ENCODE data around the gene RIMBP3B. TPM values are rescaled to one million over a fixed set of nuclear protein-coding genes. Genes with fewer than 3 reads are reported as not detected.
"Not testable (repeated sequence)": the region's sequence is repeated elsewhere in the genome, so short reads cannot be mapped to it uniquely, and the experiment has no call there.

Gene RIMBP3B
- 0.16 and 0.24 TPM in 2 replicates for total RNA-seq (2014; rRNA removed; shearing (Covaris generic))
- 0.04 and 0.08 TPM in 2 replicates for polyA plus RNA-seq (2015; cell fraction: cytosol; rRNA removed)
- polyA plus RNA-seq (2015; cell fraction: nucleus; rRNA removed), result not detected in 2 replicates

GRCh38 chr22:21383701-21384467 lies at the start of gene RIMBP3B:
RIMBP3B (plus strand) TSS chr22:21383751; CDS start chr22:21383859, 108 bp downstream.
- in situ Hi-C loops (cut with HindIII; ENCODE audit: low pct_unique_long_range_greater_than_20kb, low sequenced_read_pairs); DNase-seq (ENCODE audit: low read depth, low spot score): not testable (repeated sequence)

GRCh38 chr22:21357527-21357926 lies 26.0 kb upstream of the RIMBP3B start:
- in situ Hi-C loops (cut with HindIII; ENCODE audit: low pct_unique_long_range_greater_than_20kb, low sequenced_read_pairs); DNase-seq (ENCODE audit: low read depth, low spot score): not testable (repeated sequence)

DNA sequence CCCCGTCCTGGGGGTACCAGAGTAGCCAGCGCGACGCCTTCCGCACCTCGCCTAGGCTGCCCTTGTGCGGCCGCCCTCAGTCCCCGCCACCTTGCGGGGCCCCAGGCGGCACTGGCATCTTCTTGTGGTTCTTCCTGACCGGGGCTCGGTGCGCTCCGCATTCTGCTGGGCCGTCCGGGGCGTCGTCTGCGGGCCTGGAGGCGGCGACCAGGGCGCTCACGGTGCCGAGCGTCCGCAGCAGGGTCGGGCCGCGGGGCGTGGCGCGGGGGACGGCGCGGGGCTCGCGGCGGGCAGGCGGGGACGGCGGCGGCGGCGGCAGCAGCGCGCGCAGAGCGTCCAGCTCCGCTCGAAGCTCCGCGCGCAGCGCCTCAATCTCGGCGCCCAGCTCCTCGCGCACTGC lies 23.0 kb upstream of the RIMBP3B start:
- in situ Hi-C loops (cut with HindIII; ENCODE audit: low pct_unique_long_range_greater_than_20kb, low sequenced_read_pairs); DNase-seq (ENCODE audit: low read depth, low spot score): not testable (repeated sequence)

GRCh38 chr22:21362473-21362872 lies 21.1 kb upstream of the RIMBP3B start:
- DNase-seq (ENCODE audit: low read depth, low spot score); in situ Hi-C loops (cut with HindIII; ENCODE audit: low pct_unique_long_range_greater_than_20kb, low sequenced_read_pairs): not testable (repeated sequence)

DNA sequence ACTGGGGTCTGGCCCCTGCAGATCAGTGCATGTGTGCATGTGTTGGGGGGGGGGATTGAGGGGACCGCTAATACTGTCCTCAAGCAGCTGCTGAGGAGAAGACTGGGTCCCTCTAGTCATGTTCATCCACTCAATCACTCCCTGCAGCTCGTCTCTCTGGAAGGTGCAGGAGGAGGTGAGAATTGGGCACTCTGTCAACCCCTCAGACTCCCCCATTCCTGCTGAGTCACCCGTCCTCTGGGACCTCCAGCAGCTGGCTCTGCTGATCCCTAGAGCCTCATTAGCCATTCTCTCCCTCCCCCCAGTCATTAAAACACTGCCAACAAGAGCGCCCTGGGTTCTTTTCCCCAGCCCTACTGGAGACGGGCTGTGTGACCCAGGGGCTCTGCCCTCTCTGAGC lies 20.5 kb upstream of the RIMBP3B start:
- DNase-seq (ENCODE audit: low read depth, low spot score), result not testable (repeated sequence)

GRCh38 chr22:21363803-21364202 lies 19.7 kb upstream of the RIMBP3B start:
- DNase-seq (ENCODE audit: low read depth, low spot score); in situ Hi-C loops (cut with HindIII; ENCODE audit: low pct_unique_long_range_greater_than_20kb, low sequenced_read_pairs): not testable (repeated sequence)

More for the DNA sequence above, 20.5 kb upstream of the RIMBP3B start:
- in situ Hi-C loops (cut with HindIII; ENCODE audit: low pct_unique_long_range_greater_than_20kb, low sequenced_read_pairs), result not testable (repeated sequence)

DNA sequence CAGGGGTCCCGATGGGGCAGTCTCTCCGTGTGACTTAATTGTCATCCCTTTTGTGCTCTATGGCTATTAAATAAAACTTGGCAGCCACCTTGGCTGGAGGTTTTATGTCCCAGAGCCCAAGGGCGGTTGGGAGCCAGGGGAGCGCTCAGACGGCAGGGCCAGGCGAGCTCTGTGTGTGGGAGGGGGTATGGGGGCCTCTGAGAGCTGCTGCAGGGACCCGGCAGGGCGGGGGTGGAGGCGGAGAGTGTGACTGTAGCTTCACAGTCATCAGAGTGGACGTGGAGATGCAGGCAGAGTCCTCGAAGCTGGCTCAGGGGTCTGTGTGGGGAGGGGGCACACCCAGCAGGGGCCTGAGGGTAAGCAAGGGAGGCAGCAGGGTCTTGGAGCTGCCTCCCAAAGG lies 19.2 kb upstream of the RIMBP3B start:
- DNase-seq (ENCODE audit: low read depth, low spot score); in situ Hi-C loops (cut with HindIII; ENCODE audit: low pct_unique_long_range_greater_than_20kb, low sequenced_read_pairs): not testable (repeated sequence)

- in situ Hi-C loops (cut with HindIII; ENCODE audit: low pct_unique_long_range_greater_than_20kb, low sequenced_read_pairs); DNase-seq (ENCODE audit: low read depth, low spot score): not testable (repeated sequence)
Measured at GRCh38 chr22:21365337-21365736, 18.2 kb upstream of the RIMBP3B start.

DNA sequence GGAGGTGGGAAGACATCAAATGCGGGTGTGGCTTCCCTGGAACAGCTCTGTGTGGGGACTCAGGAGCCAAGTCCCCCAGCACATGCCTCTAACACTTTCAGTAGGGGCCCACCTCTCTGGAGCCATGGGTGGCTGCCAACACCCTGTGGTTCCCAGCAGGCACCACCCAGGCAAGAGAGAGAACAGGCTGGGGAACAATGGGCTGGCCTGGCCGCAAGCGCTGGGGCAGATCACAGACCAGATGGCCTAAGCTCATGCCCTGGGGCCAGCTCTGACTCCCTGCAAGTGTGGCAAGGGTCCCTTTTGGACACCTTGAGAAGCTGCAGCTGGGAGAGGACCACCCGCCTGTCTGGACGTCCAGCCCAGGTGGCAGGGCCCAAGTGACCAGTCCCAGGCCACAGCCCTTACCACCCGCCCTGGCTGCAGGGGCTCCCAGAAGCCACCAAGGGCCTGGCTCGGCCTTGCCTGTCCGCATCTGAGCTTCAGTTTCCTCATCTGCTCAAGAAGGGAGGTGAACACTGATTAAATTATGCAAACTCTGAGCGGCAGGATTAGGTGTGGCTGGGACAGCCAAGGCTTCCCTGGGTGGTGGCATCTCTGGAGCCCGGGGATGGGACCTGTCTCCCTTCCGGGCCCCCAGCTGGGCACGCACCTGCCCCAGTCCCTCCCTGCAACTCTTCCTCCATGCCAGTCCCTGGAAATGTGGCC lies 14.8 kb upstream of the RIMBP3B start:
- in situ Hi-C loops (cut with HindIII; ENCODE audit: low pct_unique_long_range_greater_than_20kb, low sequenced_read_pairs), result not testable (repeated sequence)

DNA sequence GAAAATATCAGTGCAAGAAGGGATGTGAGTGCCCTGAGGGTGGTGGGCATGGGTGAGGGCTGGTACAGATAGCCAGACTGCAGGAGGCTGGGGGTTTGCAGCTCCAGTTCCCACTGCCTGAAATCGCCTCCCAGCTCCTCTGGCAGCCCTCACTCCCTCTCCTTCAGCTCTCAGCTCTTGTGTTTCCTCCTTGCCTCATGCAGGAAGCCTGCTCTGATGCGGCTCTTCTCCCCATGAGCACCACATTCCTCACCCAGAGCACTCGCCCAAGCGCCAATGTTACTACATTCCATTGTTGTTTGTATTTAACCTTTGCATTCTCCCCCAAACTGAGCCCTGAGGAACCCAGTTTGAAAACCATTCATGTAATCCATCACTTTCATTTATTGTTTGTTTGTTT lies 7.7 kb upstream of the RIMBP3B start:
- in situ Hi-C loops (cut with HindIII; ENCODE audit: low pct_unique_long_range_greater_than_20kb, low sequenced_read_pairs); DNase-seq (ENCODE audit: low read depth, low spot score): not testable (repeated sequence)

More for the DNA sequence above, 14.8 kb upstream of the RIMBP3B start:
- DNase-seq (ENCODE audit: low read depth, low spot score), result not testable (repeated sequence)

GRCh38 chr22:21384468-21385357 lies 1.2 kb downstream of the RIMBP3B start:
- DNase-seq (ENCODE audit: low read depth, low spot score); in situ Hi-C loops (cut with HindIII; ENCODE audit: low pct_unique_long_range_greater_than_20kb, low sequenced_read_pairs): not testable (repeated sequence)

DNA sequence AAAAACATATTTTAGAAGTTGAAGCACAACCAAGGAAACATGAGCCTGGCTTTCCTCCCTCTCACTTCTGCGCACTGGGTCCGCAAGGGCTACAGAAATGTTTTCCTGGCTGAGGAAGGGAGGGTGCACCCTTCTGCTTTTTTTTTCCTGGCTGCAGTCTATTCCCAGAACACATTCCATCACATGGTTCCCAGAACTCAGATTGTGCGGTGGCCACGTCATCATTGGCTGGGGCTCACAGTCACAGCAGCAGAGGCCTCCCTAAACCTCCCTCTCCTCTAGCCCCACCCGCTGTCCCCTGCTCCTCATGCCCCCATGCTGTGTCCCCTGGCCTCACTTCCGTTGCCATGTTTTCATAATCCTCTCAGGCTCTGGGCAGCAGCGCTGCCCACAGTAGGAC lies 5.9 kb downstream of the RIMBP3B start:
- in situ Hi-C loops (cut with HindIII; ENCODE audit: low pct_unique_long_range_greater_than_20kb, low sequenced_read_pairs), result not testable (repeated sequence)

GRCh38 chr22:21390013-21390412 lies 6.5 kb downstream of the RIMBP3B start:
- DNase-seq (ENCODE audit: low read depth, low spot score); in situ Hi-C loops (cut with HindIII; ENCODE audit: low pct_unique_long_range_greater_than_20kb, low sequenced_read_pairs): not testable (repeated sequence)

More for the DNA sequence above, 5.9 kb downstream of the RIMBP3B start:
- not testable (repeated sequence) for DNase-seq (ENCODE audit: low read depth, low spot score)

DNA sequence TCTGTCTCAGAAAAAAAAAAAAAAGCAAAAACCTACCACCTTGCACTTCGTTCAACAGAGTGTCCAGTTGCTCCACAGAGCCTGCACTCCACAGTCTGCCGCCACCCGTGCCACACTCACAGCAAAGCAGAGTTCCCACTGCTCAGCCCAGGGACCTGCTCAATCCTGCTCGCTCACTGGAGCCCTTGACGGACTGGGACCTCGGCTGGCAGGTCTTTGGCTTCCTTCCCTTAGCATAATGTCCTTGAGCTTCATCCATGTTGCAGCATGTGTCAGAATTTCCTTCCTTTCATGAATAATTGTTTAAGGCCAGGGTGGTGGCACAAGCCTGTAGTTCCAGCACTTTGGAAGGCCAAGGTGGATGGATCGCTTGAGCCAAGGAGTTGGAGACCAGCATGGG lies 11.1 kb downstream of the RIMBP3B start:
- in situ Hi-C loops (cut with HindIII; ENCODE audit: low pct_unique_long_range_greater_than_20kb, low sequenced_read_pairs); DNase-seq (ENCODE audit: low read depth, low spot score): not testable (repeated sequence)

- DNase-seq (ENCODE audit: low read depth, low spot score); in situ Hi-C loops (cut with HindIII; ENCODE audit: low pct_unique_long_range_greater_than_20kb, low sequenced_read_pairs): not testable (repeated sequence)
Measured at GRCh38 chr22:21401197-21401969, 17.8 kb downstream of the RIMBP3B start.

GRCh38 chr22:21402763-21403314 lies 19.3 kb downstream of the RIMBP3B start:
- DNase-seq (ENCODE audit: low read depth, low spot score); in situ Hi-C loops (cut with HindIII; ENCODE audit: low pct_unique_long_range_greater_than_20kb, low sequenced_read_pairs): not testable (repeated sequence)
